HUES64 (cell line): Measurements from ENCODE around the gene CYFIP1.

Experiments used
- H3K27ac ChIP-seq: 2 replicates; pipeline ENCODE4 v1.7.0; 2013; ENCODE audit warnings: low read depth, low read length, inconsistent platforms
- H3K27me3 ChIP-seq: 2 replicates; pipeline ENCODE4 v1.6.1; 2013; ENCODE audit warnings: mild to moderate bottlenecking, low read length; ENCODE audit not compliant: insufficient read depth
- H3K36me3 ChIP-seq: 2 replicates; pipeline ENCODE4 v1.6.1; 2013; ENCODE audit warnings: mild to moderate bottlenecking, low read length; ENCODE audit not compliant: insufficient read depth
- H3K4me1 ChIP-seq: 2 replicates; pipeline ENCODE4 v1.6.1; 2013; ENCODE audit warnings: mild to moderate bottlenecking, low read length, moderate library complexity; ENCODE audit not compliant: insufficient read depth
- H3K4me3 ChIP-seq: 2 replicates; pipeline ENCODE4 v1.5.1; 2013; ENCODE audit warnings: mild to moderate bottlenecking, low read length, moderate library complexity
- H3K9ac ChIP-seq: 2 replicates; pipeline ENCODE4 v1.6.1; 2013; ENCODE audit warnings: mild to moderate bottlenecking, low read depth, low read length
- H3K9me3 ChIP-seq: 2 replicates; pipeline ENCODE4 v1.6.1; 2013; ENCODE audit warnings: low read depth, low read length; ENCODE audit not compliant: insufficient read depth
- WGBS: fragments of 150-250, 120-280 bp; methylation state at CpG from one replicate; pipeline ENCODE4 v1.1.7; 2013; ENCODE audit warnings: missing lambda C conversion rate; 5-methylcytosine and 5-hydroxymethylcytosine counted together

Gene CYFIP1

GRCh38 chr15:22956257-22956977, 23.8 kb downstream of the CYFIP1 start:
- no peak overlapping the region for H3K27ac ChIP-seq
- H3K27me3 ChIP-seq = no peaks in the 10 kb centered on the region; the same call in 1 of the 2 replicates
- peaks cover 11% of the 10 kb centered on the region for H3K4me1 ChIP-seq
- WGBS = 87% methylated on average over 16 of the region's 16 CpGs
- H3K9ac ChIP-seq = no peak overlapping the region
- no peaks in the 10 kb centered on the region for H3K9me3 ChIP-seq
- no peaks in the 10 kb centered on the region for H3K36me3 ChIP-seq
- no peak overlapping the region for H3K4me3 ChIP-seq

- WGBS = 90% methylated on average over 6 of the region's 6 CpGs
- no peak overlapping the region for H3K27ac ChIP-seq
Observed at GRCh38 chr15:22955544-22956119, 24.5 kb downstream of the CYFIP1 start.

GRCh38 chr15:22954798-22955543, 25.2 kb downstream of the CYFIP1 start:
- 90% methylated on average over 14 of the region's 14 CpGs for WGBS
- H3K36me3 ChIP-seq = no peaks in the 10 kb centered on the region
- H3K27me3 ChIP-seq = no peaks in the 10 kb centered on the region; the same call in 1 of the 2 replicates
- no peak overlapping the region for H3K4me3 ChIP-seq
- no peak overlapping the region for H3K27ac ChIP-seq
- peaks cover 11% of the 10 kb centered on the region for H3K4me1 ChIP-seq
- no peak overlapping the region for H3K9ac ChIP-seq
- no peaks in the 10 kb centered on the region for H3K9me3 ChIP-seq

More at GRCh38 chr15:22955544-22956119, 24.5 kb downstream of the CYFIP1 start:
- no peak overlapping the region for H3K4me3 ChIP-seq
- H3K9me3 ChIP-seq = no peaks in the 10 kb centered on the region
- no peaks in the 10 kb centered on the region for H3K36me3 ChIP-seq
- peaks cover 11% of the 10 kb centered on the region for H3K4me1 ChIP-seq
- no peak overlapping the region for H3K9ac ChIP-seq
- H3K27me3 ChIP-seq = no peaks in the 10 kb centered on the region; the same call in 1 of the 2 replicates

GRCh38 chr15:22954326-22954725, 25.8 kb downstream of the CYFIP1 start:
- H3K27me3 ChIP-seq = no peaks in the 10 kb centered on the region; the same call in 1 of the 2 replicates
- H3K4me1 ChIP-seq = peaks cover 11% of the 10 kb centered on the region
- no peaks in the 10 kb centered on the region for H3K9me3 ChIP-seq
- 95% methylated on average over 12 of the region's 12 CpGs for WGBS
- no peak overlapping the region for H3K9ac ChIP-seq
- H3K4me3 ChIP-seq = no peak overlapping the region
- no peaks in the 10 kb centered on the region for H3K36me3 ChIP-seq
- H3K27ac ChIP-seq = no peak overlapping the region

GRCh38 chr15:22952796-22953579, 27.2 kb downstream of the CYFIP1 start:
- Histone ChIP-seq H3K4me3 (no peak overlapping the region), H3K9me3 (no peaks in the 10 kb centered on the region), H3K9ac (no peak overlapping the region), H3K27ac (peak overlapping the region; percentile 69; the same call in 1 of the 2 replicates), H3K36me3 (no peaks in the 10 kb centered on the region), H3K27me3 (no peaks in the 10 kb centered on the region; the same call in 1 of the 2 replicates), H3K4me1 (peaks cover 21% of the 10 kb centered on the region)
- 34% methylated on average over 21 of the region's 21 CpGs for WGBS

GRCh38 chr15:22951381-22952280, 28.5 kb downstream of the CYFIP1 start:
- H3K9ac ChIP-seq = no peak overlapping the region
- H3K9me3 ChIP-seq = no peaks in the 10 kb centered on the region
- H3K27me3 ChIP-seq = no peaks in the 10 kb centered on the region; the same call in 1 of the 2 replicates
- no peak overlapping the region for H3K27ac ChIP-seq
- peaks cover 26% of the 10 kb centered on the region for H3K4me1 ChIP-seq
- H3K36me3 ChIP-seq = no peaks in the 10 kb centered on the region
- no peak overlapping the region for H3K4me3 ChIP-seq
- 94% methylated on average over 39 of the region's 39 CpGs for WGBS

- 92% methylated on average over 16 of the region's 16 CpGs for WGBS
- Histone ChIP-seq H3K4me3 (no peak overlapping the region), H3K27me3 (no peaks in the 10 kb centered on the region; the same call in 1 of the 2 replicates), H3K9ac (no peak overlapping the region), H3K9me3 (no peaks in the 10 kb centered on the region), H3K4me1 (peaks cover 26% of the 10 kb centered on the region), H3K27ac (no peak overlapping the region), H3K36me3 (no peaks in the 10 kb centered on the region; the same call in 1 of the 2 replicates)
Observed at GRCh38 chr15:22951031-22951380, 29.2 kb downstream of the CYFIP1 start.

GRCh38 chr15:22950256-22950990, 29.7 kb downstream of the CYFIP1 start:
- peaks cover 26% of the 10 kb centered on the region for H3K4me1 ChIP-seq
- H3K27me3 ChIP-seq = no peaks in the 10 kb centered on the region
- H3K9me3 ChIP-seq = no peaks in the 10 kb centered on the region
- WGBS = 94% methylated on average over 23 of the region's 25 CpGs
- H3K4me3 ChIP-seq = no peak overlapping the region
- H3K27ac ChIP-seq = no peak overlapping the region
- no peaks in the 10 kb centered on the region; the same call in 1 of the 2 replicates for H3K36me3 ChIP-seq
- H3K9ac ChIP-seq = no peak overlapping the region

GRCh38 chr15:22949074-22949547, 31.1 kb downstream of the CYFIP1 start:
- Histone ChIP-seq H3K4me1 (peaks cover 26% of the 10 kb centered on the region), H3K27ac (no peak overlapping the region), H3K9me3 (no peaks in the 10 kb centered on the region), H3K9ac (no peak overlapping the region), H3K36me3 (peaks cover 4% of the 10 kb centered on the region), H3K4me3 (peak overlapping the region; percentile 21), H3K27me3 (no peaks in the 10 kb centered on the region)
- 10% methylated on average over 21 of the region's 21 CpGs for WGBS
